ENCODE measurements around the gene SMIM12.

DNA sequence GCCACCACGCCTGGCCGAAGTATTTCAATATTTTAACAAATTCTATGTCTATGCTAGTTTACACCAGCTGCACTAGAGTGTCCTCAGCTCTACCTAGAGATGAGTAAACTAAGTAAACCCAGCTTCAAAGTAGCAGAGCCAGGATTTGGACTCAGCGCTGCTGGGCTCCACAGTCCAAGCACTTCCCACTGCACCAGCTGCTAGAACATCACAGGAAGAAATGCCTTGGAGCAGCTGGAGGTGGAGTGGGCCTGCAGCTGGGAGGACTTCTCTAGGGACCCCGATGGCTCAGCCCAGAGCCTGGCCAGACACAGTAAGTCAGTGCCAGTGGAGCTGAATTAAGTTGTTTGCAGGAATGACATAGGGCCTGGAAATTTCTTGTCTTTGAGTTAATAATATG is 10.2 kb upstream of the SMIM12 start:
- TF ChIP-seq TCF12 (IDR thresholded peaks at IDR 0.05; ENCODE audit: low read depth, low read length): no peak
- TF ChIP-seq, protein P1, sequence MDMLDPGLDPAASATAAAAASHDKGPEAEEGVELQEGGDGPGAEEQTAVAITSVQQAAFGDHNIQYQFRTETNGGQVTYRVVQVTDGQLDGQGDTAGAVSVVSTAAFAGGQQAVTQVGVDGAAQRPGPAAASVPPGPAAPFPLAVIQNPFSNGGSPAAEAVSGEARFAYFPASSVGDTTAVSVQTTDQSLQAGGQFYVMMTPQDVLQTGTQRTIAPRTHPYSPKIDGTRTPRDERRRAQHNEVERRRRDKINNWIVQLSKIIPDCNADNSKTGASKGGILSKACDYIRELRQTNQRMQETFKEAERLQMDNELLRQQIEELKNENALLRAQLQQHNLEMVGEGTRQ (IDR thresholded peaks at IDR 0.05; ENCODE audit: low read length): no peak
- TF ChIP-seq, protein P2, sequence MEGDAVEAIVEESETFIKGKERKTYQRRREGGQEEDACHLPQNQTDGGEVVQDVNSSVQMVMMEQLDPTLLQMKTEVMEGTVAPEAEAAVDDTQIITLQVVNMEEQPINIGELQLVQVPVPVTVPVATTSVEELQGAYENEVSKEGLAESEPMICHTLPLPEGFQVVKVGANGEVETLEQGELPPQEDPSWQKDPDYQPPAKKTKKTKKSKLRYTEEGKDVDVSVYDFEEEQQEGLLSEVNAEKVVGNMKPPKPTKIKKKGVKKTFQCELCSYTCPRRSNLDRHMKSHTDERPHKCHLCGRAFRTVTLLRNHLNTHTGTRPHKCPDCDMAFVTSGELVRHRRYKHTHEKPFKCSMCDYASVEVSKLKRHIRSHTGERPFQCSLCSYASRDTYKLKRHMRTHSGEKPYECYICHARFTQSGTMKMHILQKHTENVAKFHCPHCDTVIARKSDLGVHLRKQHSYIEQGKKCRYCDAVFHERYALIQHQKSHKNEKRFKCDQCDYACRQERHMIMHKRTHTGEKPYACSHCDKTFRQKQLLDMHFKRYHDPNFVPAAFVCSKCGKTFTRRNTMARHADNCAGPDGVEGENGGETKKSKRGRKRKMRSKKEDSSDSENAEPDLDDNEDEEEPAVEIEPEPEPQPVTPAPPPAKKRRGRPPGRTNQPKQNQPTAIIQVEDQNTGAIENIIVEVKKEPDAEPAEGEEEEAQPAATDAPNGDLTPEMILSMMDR (IDR thresholded peaks at IDR 0.05; ENCODE audit: control extremely low read depth in 1 of 3, insufficient read depth in 1 of 3, low read depth in 1 of 3, low read length in 3 of 3): no peak
- no peak for TF ChIP-seq FOSL1 (IDR thresholded peaks at IDR 0.05; ENCODE audit: insufficient read depth, low read depth, low read length)
- TF ChIP-seq KDM1A (IDR thresholded peaks at IDR 0.05; ENCODE audit: borderline replicate concordance, low read length): no peak
- TF ChIP-seq YY1 (IDR thresholded peaks at IDR 0.05; ENCODE audit: low read depth, low read length): no peak
